SK-N-MC (cell line): ENCODE measurements around the gene PELI2.

ENCODE experiments used
- EZH2 ChIP-seq: fragments of 200-600 bp; sonication (generic); IDR thresholded peaks from one replicate; pipeline ENCODE4 v1.6.1; 2017; ENCODE audit warnings: antibody characterized with exemption
- POLR2AphosphoS5 ChIP-seq: IDR thresholded peaks from 2 replicates; pipeline ENCODE4 v1.6.1; 2012; ENCODE audit warnings: mild to moderate bottlenecking, low read depth, low read length, borderline replicate concordance

- TF ChIP-seq EZH2 (no peak), POLR2AphosphoS5 (no peak)
These were observed 78.1 kb downstream of the PELI2 start for GRCh38 chr14:56196274-56196673.
